Measurements from ENCODE around the gene FBXL19.
"Not testable (repeated sequence)": the region's sequence is repeated elsewhere in the genome, so short reads cannot be mapped to it uniquely, and the experiment has no call there.

The FBXL19 gene

GRCh38 chr16:30922420-30922959 is 882 bp upstream of the FBXL19 start:
- DNase-seq (ENCODE audit: low read depth in 3 of 3) = peak; percentile 98 to 99 (median 99)

GRCh38 chr16:30922960-30923535 is 324 bp upstream of the FBXL19 start:
- DNase-seq (ENCODE audit: low read depth in 3 of 3) = peak; percentile 82 to 91 (median 91)

- DNase-seq (ENCODE audit: low read depth in 3 of 3) = no peak
These were observed 922 bp downstream of the FBXL19 start for GRCh38 chr16:30924076-30924912.

- no peak for DNase-seq (ENCODE audit: low read depth in 3 of 3)
These were observed 1.7 kb downstream of the FBXL19 start for GRCh38 chr16:30924913-30925631.

- no peak for DNase-seq (ENCODE audit: low read depth in 3 of 3)
These were observed 2.2 kb downstream of the FBXL19 start for GRCh38 chr16:30925632-30925987.

- no peak for DNase-seq (ENCODE audit: low read depth in 3 of 3)
These were observed 2.8 kb downstream of the FBXL19 start for GRCh38 chr16:30925995-30926811.

GRCh38 chr16:30926937-30927788 is 3.8 kb downstream of the FBXL19 start:
- DNase-seq (ENCODE audit: low read depth in 3 of 3) = no peak

- DNase-seq (ENCODE audit: low read depth in 3 of 3) = no peak
These were observed 4.5 kb downstream of the FBXL19 start for GRCh38 chr16:30927789-30928378.

- DNase-seq (ENCODE audit: low read depth in 3 of 3) = no peak
These were observed 5.0 kb downstream of the FBXL19 start for GRCh38 chr16:30928390-30928789.

- DNase-seq (ENCODE audit: low read depth in 3 of 3) = no peak
These were observed 5.8 kb downstream of the FBXL19 start for GRCh38 chr16:30929167-30929566.

- DNase-seq (ENCODE audit: low read depth in 3 of 3) = no peak
These were observed 6.8 kb downstream of the FBXL19 start for GRCh38 chr16:30930160-30930571.

GRCh38 chr16:30931068-30931650 is 7.8 kb downstream of the FBXL19 start:
- no peak for DNase-seq (ENCODE audit: low read depth in 3 of 3)

- no peak for DNase-seq (ENCODE audit: low read depth in 3 of 3)
These were observed 11.6 kb downstream of the FBXL19 start for GRCh38 chr16:30934827-30935557.

- no peak for DNase-seq (ENCODE audit: low read depth in 3 of 3)
These were observed 14.3 kb downstream of the FBXL19 start for GRCh38 chr16:30937692-30938091.

GRCh38 chr16:30939571-30939970 is 16.2 kb downstream of the FBXL19 start:
- DNase-seq (ENCODE audit: low read depth in 3 of 3) = not testable (repeated sequence)

GRCh38 chr16:30941600-30942425 is 18.4 kb downstream of the FBXL19 start:
- DNase-seq (ENCODE audit: low read depth in 3 of 3) = peak in 1 of 3 experiments; percentile 38

GRCh38 chr16:30942426-30942806 is 19.0 kb downstream of the FBXL19 start:
- no peak for DNase-seq (ENCODE audit: low read depth in 3 of 3)

- no peak for DNase-seq (ENCODE audit: low read depth in 3 of 3)
These were observed 21.0 kb downstream of the FBXL19 start for GRCh38 chr16:30944352-30944751.

Data from stimulated activated CD4-positive, alpha-beta T cell treated with anti-CD3 and anti-CD28 coated beads, TNF-alpha, amount 100 ng/mL, for 4 hours (primary cell).